ENCODE data around the gene FAM76B. TPM values are rescaled to one million over a fixed set of nuclear protein-coding genes. Genes with fewer than 3 reads are reported as not detected.

The FAM76B gene
- total RNA-seq, 1 donor from 2014 or later: 6.5 TPM

DNA sequence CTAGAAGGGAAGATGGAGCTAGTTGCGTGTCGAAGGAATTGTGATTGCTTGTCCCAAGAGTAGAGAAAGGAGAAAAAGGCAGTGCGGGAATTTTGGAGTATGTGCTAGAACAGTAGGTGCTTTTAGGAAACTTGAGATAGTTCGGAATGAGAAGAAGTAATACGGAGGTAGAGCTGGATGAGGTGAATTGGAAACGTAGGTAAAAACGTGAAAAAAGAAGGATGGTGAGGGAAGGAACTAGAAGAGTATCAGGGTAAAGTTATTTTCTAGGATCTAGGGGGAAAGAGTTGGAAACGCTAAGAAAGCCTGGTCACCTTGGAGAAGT, 2.1 kb upstream of the FAM76B start:
- intact Hi-C loops (cut with micrococcal nuclease): no loop called here
- H3K27ac ChIP-seq (replicated peaks): no peak overlapping the region
- TF ChIP-seq, protein P1, sequence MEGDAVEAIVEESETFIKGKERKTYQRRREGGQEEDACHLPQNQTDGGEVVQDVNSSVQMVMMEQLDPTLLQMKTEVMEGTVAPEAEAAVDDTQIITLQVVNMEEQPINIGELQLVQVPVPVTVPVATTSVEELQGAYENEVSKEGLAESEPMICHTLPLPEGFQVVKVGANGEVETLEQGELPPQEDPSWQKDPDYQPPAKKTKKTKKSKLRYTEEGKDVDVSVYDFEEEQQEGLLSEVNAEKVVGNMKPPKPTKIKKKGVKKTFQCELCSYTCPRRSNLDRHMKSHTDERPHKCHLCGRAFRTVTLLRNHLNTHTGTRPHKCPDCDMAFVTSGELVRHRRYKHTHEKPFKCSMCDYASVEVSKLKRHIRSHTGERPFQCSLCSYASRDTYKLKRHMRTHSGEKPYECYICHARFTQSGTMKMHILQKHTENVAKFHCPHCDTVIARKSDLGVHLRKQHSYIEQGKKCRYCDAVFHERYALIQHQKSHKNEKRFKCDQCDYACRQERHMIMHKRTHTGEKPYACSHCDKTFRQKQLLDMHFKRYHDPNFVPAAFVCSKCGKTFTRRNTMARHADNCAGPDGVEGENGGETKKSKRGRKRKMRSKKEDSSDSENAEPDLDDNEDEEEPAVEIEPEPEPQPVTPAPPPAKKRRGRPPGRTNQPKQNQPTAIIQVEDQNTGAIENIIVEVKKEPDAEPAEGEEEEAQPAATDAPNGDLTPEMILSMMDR (IDR thresholded peaks at IDR 0.05; ENCODE audit: borderline replicate concordance): no peak
- DNase-seq: no peak
- peaks cover 11% of the 10 kb centered on the region for H3K36me3 ChIP-seq
- H3K4me3 ChIP-seq: peak overlapping the region; percentile 87
- peaks cover 50% of the 10 kb centered on the region for H3K4me1 ChIP-seq
- no peaks in the 10 kb centered on the region for H3K9me3 ChIP-seq (replicated peaks)
- H3K27me3 ChIP-seq (ENCODE audit: low read depth): no peaks in the 10 kb centered on the region

GRCh38 chr11:95790933-95791708, 1.5 kb upstream of the FAM76B start:
- H3K27ac ChIP-seq (replicated peaks): peak overlapping the region; percentile 98
- H3K36me3 ChIP-seq: peaks cover 16% of the 10 kb centered on the region
- H3K4me3 ChIP-seq: peak overlapping the region; percentile 87
- H3K27me3 ChIP-seq (ENCODE audit: low read depth): no peaks in the 10 kb centered on the region
- no peaks in the 10 kb centered on the region for H3K9me3 ChIP-seq (replicated peaks)
- peak; percentile 43 for DNase-seq
- peaks cover 50% of the 10 kb centered on the region for H3K4me1 ChIP-seq
- intact Hi-C loops (cut with micrococcal nuclease): no loop called here
- TF ChIP-seq, protein P1 (IDR thresholded peaks at IDR 0.05; ENCODE audit: borderline replicate concordance): no peak

- Histone ChIP-seq H3K27ac (replicated peaks) (peak within 1 kb of the TSS; percentile 98), H3K36me3 (peaks cover 23% of the 10 kb centered on the region), H3K4me3 (peak within 1 kb of the TSS; percentile 87), H3K4me1 (peaks cover 50% of the 10 kb centered on the region), H3K9me3 (replicated peaks) (no peaks in the 10 kb centered on the region), H3K27me3 (ENCODE audit: low read depth) (no peaks in the 10 kb centered on the region)
- intact Hi-C loops (cut with micrococcal nuclease): no loop called here
- TF ChIP-seq, protein P1 (IDR thresholded peaks at IDR 0.05; ENCODE audit: borderline replicate concordance): no peak
- peak; percentile 90 for DNase-seq
Measured at GRCh38 chr11:95790123-95790932, 746 bp upstream of the FAM76B start, which contains the start of gene CEP57. Gene CEP57 (plus strand): TSS chr11:95790498. CDS start chr11:95790699, 201 bp downstream.

GRCh38 chr11:95788921-95789505, 569 bp downstream of the FAM76B start:
- Histone ChIP-seq H3K4me1 (peaks cover 50% of the 10 kb centered on the region), H3K27ac (replicated peaks) (peak overlapping the region; percentile 98), H3K4me3 (peak overlapping the region; percentile 87), H3K9me3 (replicated peaks) (no peaks in the 10 kb centered on the region), H3K27me3 (ENCODE audit: low read depth) (no peaks in the 10 kb centered on the region), H3K36me3 (peaks cover 37% of the 10 kb centered on the region)
- DNase-seq: no peak
- TF ChIP-seq, protein P1 (IDR thresholded peaks at IDR 0.05; ENCODE audit: borderline replicate concordance): peak; percentile 8
- intact Hi-C loops (cut with micrococcal nuclease): no loop called here

DNA sequence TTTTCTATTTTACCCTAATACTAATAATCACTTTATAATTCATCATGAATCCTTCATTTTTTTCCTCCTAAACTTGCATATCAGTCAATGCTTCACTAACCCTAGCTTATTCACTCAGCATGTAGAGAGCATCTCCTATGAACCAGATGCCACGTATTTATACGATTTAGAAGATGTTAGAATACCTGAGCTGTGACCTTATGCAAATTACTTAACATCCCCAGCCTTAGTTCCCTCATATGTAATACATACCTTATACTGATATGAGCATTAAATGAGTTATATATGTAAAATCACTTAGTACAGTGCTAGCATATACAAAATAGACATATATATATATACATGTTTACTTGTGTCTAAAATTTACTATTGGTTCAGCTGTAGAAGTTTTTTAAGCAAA, 9.0 kb downstream of the FAM76B start:
- Histone ChIP-seq H3K4me3 (no peak overlapping the region), H3K27me3 (ENCODE audit: low read depth) (no peaks in the 10 kb centered on the region), H3K9me3 (replicated peaks) (no peaks in the 10 kb centered on the region), H3K36me3 (peaks cover 97% of the 10 kb centered on the region), H3K27ac (replicated peaks) (no peak overlapping the region), H3K4me1 (no peaks in the 10 kb centered on the region)
- DNase-seq: no peak
- intact Hi-C loops (cut with micrococcal nuclease): no loop called here
- TF ChIP-seq, protein P1 (IDR thresholded peaks at IDR 0.05; ENCODE audit: borderline replicate concordance): no peak
